Measurements from ENCODE around the gene ARMC3. TPM values are rescaled to one million over a fixed set of nuclear protein-coding genes. Genes with fewer than 3 reads are reported as not detected.

Gene ARMC3, protein sequence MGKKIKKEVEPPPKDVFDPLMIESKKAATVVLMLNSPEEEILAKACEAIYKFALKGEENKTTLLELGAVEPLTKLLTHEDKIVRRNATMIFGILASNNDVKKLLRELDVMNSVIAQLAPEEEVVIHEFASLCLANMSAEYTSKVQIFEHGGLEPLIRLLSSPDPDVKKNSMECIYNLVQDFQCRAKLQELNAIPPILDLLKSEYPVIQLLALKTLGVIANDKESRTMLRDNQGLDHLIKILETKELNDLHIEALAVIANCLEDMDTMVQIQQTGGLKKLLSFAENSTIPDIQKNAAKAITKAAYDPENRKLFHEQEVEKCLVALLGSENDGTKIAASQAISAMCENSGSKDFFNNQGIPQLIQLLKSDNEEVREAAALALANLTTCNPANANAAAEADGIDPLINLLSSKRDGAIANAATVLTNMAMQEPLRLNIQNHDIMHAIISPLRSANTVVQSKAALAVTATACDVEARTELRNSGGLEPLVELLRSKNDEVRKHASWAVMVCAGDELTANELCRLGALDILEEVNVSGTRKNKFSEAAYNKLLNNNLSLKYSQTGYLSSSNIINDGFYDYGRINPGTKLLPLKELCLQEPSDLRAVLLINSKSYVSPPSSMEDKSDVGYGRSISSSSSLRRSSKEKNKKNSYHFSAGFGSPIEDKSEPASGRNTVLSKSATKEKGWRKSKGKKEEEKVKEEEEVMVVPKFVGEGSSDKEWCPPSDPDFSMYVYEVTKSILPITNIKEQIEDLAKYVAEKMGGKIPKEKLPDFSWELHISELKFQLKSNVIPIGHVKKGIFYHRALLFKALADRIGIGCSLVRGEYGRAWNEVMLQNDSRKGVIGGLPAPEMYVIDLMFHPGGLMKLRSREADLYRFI
- 3.8 TPM for total RNA-seq

DNA sequence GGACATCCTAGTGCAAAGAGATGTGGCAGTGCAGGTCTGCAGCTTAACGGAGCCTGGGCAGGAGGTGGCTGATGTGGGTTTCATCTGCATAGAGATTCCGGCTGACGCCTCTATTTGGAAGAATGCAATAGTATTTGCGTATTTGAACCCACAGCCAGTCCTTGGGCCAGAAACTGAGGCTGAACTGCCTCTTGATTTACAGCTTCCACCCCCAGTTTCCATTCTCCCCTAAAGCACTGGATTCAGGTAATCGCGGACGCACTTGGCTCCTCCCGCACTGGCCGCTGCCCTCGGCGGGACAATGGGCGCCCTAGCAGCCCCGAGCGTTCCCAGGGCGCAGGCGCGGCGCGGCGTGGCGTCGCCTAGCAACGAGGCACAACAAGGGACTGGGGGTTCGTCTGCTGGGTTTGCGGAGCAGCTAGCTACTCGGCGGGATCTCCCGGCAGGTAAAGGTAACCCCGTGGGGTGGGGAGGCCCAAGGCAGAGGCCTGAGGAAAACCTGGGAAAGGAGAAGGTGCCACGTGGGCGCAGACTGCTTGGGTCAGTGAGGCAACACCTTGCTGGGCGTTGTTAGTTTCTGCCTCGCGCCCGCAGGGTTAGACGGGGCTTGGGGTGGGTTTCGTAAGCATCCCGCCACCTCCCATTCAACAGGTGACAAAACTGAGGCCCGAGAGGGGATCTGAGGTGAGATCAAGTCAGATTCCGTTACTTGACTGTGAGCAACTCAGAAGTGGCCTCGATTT lies at the start of gene ARMC3:
Gene ARMC3, plus strand, starts transcription at position 393 of the 743 bp plus-strand sequence. CDS start 3,944 bp downstream, outside the sequence.

Small RNA genes lying within 50 kb of the gene (small RNA-seq; reads per million reads assigned to genes)
- not detected for gene RNA5SP304 (ENCODE audit: low replicate concordance)

Other genes starting within 250 kb of the ARMC3 start
- 38.8 TPM for gene PIP4K2A, start 213.5 kb upstream of the ARMC3 start, total RNA-seq
- 20.3 TPM for gene MSRB2, start 167.5 kb downstream of the ARMC3 start, total RNA-seq

All from parietal lobe (tissue), 2 donors.